Stimulated activated CD8-positive, alpha-beta memory T cell treated with anti-CD3 and anti-CD28 coated beads, Interleukin-12 subunit alpha, Interleukin-12 subunit beta, amount 100 ng/mL, for 24 hours (primary cell): ENCODE results near the gene DIO1.

ENCODE experiments used
- DNase-seq: peaks from one replicate; pipeline ENCODE4 v3.0.0-alpha.2; 2020; ENCODE audit errors: extremely low read depth

DIO1 gene

DNA sequence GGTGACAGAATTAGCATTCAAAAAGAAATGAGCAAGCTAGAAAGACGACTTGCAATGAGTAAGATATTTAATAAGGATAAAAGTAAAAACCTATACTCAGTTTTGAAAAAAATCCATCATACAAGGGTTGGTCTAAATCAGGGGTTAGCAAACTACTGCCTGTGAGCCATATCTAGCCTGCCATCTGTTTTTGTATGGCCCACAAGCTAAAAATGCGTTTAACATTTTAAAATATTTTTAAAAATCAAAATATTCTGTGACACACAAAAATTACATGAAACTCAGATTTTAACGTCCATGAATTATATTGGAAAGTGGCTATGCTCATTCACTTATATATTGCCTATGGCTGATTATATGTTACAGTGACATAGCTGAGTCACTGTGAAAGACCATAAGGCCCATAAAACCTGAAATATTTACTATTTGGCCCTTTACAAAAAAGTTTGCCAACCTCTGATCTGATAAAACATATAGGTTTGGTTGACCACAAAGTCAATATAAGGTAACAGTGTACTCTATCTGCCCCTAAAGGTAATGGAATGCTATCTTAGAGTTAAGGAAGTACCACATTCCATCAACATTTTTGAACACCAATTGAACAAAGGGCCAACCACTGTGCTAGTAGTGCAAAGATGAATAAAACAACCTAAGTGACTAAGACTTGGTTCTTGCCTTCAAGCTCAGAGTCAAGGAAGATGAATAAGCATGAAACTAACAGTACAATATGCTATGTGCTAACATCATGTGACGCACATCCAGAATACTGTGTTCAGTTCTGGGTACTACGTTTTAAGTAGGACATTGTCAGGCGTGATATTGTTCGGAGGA lies 48.4 kb downstream of the DIO1 start:
- DNase-seq, result no peak

DNA sequence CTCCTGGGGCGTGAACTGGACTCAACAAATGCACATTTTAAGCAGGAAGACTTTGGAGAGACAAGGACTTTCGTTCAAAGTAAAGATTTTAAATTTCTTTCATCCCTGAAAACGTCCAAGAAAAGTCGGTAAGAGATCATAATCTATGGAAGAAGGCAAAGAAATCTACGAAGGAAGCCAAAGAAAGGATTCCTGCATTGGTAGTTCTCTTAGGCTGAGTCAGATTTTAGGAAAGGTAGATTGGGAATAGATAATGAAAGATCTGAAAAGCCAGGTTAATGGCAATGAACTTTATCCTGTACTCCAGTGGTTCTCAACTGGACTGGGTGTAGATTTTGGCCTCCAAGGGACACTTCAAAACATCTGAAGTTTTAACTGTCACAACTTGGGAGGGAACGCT lies 49.1 kb downstream of the DIO1 start:
- no peak for DNase-seq

DNA sequence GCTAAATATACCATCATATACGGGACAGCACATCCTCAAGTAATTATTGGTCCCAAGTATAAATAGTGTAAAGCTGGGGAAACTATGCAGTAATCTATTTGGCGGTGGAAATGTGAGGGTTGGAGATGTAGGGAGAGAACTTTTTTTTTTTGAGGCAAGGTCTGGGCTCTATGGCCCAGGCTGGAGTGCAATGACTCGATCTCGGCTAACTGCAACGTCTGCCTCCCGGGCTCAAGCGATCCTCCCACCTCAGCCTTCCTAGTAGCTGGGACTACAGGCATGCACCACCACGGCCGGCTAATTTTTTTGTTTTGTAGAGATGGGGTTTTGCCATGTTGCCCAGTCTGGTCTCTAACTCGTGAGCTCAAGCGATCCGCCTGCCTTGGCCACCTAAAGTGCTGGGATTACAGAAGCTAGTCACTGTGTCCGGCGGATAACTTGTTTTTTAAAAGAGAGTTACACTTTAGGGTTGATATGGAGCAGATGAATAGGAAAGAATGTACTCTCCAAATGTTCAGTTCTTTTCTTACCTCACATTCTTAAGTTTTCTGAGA lies 49.6 kb downstream of the DIO1 start:
- DNase-seq, result no peak

DNA sequence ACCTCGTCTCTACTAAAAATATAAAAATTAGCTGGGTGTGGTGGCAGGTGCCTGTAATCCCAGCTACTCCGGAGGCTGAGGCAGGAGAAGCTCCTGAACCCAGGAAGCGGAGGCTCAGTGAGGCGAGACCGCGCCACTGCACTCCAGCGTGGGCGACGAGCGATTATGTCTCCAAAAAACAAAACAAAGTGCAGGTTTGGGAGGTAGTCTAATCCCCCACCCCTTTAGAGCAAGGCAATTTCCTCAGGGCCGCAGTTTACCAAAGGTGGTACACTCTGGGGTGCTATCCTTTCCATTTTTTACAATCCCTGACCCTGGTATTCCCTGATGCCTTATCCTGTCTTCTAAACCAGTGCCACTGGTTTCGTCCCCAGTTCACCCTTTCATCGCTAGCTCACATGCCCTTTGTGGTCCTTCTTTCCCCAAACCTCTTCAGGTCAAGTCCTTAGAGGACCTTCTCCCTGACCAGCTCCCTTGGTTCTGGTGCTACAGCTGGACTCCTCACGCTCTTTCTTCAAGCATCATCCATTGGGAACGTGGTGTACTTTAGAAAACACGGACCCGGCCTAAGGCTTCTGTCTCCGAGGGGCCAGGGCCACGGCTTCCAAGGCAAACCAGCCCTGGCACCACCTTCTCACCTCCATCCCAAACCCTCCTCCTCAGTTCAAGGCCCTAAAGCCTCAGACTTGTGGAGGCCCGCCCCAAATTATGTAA lies 50.6 kb downstream of the DIO1 start:
- no peak for DNase-seq

DNA sequence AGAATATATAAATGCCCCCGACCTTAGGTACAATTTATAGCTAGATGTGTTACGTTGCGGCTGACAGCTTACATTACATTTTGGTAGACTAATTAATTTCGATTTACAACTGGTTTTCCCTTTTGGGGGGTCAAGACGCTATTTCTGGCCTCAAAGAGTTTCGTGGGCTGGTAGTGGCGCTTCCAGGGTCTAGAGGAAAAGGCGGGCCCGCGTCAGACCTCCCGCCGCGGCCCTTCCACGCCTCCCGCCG lies 51.1 kb downstream of the DIO1 start:
- DNase-seq, result no peak

DNA sequence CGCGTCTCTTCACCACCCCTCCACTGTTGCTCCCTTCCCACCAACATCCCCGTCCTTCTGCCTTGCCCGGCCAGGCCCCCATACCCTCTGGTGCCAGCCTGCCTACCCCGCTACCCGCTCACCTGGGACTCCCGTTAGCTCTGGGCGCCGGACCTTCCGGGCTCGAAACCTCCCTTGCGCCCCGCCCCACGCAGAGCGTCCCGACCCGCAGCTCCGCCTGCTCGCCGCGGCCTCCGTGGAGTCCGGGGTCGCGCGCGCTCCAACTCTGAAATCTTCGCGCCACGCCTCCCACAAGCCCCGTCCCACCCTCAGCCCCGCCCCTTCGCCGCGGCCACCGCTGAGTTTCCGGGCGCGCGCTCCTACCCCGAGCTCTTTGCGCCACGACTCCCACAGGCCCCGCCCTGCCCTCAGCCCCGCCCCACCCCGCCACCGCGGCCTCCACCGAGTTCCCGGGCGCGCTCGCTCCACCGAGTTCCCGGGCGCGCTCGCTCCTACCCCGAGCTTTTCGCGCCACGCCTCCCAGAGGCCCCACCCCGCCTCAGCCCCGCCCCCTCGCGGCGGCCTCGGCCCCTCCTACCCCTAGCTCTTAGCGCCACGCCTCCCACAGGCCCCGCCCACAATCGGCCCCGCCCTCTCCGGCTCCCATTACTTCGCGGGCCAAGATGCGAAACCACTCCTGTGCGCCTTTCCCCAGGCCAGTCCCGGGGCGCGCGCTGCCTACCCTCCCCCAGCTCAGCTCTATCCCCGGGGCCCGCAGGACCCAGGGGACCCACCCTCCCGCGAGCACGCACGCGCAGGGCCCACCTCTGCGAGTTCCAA lies 51.7 kb downstream of the DIO1 start, which contains the start of gene IFT25:
Gene IFT25 (minus strand): TSS at position 267 of the 819 bp plus-strand sequence. CDS start 5,617 bp downstream, outside the sequence.
- peak; percentile 92 for DNase-seq

DNA sequence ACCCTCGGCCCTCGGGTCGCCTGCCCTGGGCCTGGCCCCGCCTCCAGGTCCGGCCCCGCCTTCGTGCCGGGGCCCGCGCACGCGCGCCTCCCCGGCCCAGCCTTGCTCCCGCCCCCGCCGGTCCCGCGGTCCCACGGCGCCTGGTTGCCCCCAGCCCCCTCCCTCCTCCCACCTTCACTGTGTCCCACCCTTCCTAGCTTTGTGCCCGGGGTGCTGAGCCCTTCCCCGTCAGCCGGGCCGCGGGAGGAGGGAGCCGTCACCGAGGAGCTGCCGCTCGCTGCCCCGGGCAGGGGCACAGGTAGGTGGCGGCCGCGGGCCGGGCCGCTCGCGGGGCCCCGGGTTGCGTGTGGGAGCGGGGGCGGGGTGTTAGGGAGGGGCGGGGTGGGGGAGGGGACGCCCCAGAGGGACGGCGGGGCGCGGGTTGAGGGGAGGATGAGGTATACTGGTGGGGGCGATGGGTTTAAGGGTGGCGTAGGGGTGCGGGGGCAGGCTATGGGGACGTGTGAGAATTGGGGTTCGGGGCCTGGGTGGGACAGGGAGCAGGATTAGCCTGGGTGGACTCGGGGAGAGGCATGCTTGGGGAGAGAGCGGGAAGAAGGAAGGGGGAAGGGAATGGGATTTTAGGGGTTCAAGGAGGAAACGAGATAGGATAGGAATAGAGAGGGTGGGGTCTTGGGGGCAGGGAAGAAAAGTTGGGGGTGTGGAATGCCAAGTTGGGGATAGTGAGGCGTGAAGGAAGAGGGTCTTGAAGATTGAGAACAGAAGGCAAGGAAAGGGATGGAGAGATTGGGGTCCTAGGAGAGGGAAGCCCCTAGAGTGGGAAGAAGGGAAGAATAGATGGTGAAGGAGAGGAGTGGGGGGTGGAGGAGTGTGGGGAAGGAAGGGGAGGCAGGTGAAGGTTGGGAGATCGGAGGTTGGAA lies 52.5 kb downstream of the DIO1 start, which contains the start of gene LRRC42:
Gene LRRC42 (plus strand): TSS at position 99 of the 920 bp plus-strand sequence. CDS start 5,650 bp downstream, outside the sequence.
- peak; percentile 73 for DNase-seq

DNA sequence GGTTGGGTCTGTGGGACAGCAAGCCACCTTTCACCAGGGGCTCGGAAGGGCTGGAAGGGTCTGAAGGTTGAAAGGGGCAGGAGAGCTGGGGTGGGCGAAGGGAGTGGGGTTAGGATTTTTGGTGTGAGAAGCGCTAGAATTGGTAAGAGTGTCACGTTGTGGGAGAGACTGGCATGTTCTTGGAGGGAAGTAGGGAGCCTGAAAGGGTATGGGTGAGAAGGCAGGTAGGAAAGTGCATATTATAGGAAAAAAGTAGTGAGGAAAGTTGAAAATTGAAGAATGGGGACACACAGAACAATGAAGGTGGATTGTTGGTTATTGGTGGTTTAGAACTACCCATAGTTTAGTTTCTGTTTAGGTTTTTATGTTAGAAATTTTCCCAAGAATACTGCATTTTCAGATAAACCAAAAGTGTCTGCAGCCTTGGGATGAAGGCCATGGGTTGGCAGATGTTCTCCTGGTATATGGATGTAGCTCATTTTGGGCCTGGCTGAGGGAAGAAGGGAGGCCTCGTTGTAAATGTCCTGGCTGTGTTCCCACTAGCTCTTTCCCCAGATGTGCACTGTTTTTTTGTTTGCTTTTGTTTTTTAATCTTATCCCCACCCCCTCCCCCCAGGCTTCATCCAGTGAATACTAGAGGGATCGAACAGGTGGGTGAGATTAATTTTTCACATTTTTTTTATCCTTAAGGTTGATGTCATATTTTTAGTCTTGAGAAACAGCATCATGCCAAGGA lies 53.4 kb downstream of the DIO1 start:
- no peak for DNase-seq

DNA sequence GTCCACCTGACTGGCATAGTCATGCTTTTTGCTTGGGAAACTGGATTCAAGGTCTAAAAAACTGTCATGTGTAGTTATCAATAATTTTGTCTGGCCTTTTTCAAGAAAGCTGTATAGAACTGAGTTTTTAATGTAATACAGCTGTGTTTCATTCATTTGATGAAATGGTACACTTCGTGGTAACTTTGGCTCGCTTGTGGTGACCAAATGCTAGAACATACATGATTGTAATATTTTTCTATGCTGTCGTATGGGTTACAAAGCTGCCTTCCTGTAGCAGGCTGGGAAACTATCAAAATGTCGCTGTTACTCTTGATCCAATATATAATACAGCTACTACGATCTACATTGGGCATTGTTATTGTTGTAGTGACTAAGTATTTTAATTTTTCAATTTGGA lies 54.3 kb downstream of the DIO1 start:
- DNase-seq, result no peak

DNA sequence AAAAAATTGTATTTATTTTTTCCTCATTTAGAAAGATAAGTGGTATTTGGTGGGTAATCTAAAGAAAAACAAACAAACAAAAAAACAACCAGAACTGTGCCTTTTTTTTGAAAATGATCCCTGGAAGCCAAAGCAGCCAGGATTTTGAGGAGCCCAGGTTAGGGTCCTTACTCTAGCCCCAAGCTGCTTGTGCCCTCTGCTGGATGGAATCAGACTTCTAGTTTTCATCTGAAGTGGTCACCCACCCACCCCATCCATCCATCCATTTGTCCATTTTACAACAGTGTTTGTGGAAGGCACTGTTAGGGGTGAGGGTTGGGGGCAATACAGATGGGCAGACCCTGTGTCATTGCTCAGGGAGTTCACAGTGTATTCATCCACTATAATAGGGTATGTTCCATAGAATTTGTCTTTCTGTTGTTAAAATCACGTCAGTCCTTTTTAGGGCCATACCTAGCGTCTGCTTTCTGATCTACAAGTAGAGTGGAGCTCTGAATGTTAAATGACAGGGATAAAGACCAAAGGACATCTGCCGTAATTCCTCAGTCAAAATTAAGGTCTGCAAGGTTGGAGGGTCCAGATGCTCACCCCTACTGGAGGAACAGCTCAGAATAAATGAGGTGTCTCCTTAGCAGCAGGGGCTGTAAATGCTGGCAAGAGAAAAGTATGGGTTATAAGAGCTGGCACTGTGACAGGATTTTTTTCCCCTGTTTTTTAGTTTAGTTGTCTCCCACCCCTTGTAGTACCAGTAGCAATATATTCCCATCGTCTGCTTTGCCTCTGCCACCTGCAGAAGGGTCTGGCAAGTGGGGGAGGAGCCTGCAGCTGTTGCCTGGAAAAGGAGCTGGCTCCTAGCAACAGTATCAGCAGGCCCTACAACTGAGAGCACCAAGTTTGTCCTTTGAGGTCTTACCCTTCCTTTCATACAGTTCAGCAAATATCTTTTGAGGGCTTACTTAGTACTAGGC lies 55.3 kb downstream of the DIO1 start:
- DNase-seq, result no peak

DNA sequence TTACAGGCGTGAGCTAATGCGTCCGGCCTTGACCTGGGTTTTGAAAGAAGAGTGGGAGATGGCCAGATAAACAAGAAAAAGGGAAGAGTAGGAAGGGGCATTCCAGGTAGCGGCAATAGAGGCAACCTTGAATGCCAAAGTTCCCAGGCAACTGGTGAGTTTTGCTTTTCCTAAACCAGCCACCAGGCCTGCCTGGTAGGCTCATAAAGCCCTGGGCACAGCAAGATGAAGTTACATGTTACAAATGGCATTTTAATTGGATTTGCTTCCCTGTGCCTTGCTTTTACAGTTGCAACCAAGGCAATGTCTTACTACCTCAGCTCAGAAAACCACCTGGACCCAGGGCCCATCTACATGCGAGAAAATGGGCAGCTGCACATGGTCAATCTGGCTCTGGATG lies 57.7 kb downstream of the DIO1 start:
- no peak for DNase-seq

DNA sequence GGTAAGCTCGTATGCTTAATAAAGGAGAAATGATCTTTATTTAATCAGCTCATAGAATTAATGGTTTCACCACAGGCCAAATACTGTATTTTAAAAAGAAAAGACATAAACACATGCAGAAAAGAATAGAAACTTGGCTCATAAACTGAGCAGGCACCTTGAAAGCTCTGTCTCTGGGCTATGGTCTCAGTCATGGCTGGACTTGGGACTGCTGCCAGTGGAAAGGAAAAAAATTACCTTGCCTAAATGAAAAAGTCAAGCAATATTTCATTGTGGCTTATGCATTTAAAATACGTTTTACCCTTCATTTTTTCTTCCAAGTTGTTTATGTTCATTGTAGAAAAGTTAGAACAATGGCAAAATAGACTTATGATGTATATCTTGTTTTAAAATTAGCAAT lies 60.1 kb downstream of the DIO1 start:
- DNase-seq, result no peak

DNA sequence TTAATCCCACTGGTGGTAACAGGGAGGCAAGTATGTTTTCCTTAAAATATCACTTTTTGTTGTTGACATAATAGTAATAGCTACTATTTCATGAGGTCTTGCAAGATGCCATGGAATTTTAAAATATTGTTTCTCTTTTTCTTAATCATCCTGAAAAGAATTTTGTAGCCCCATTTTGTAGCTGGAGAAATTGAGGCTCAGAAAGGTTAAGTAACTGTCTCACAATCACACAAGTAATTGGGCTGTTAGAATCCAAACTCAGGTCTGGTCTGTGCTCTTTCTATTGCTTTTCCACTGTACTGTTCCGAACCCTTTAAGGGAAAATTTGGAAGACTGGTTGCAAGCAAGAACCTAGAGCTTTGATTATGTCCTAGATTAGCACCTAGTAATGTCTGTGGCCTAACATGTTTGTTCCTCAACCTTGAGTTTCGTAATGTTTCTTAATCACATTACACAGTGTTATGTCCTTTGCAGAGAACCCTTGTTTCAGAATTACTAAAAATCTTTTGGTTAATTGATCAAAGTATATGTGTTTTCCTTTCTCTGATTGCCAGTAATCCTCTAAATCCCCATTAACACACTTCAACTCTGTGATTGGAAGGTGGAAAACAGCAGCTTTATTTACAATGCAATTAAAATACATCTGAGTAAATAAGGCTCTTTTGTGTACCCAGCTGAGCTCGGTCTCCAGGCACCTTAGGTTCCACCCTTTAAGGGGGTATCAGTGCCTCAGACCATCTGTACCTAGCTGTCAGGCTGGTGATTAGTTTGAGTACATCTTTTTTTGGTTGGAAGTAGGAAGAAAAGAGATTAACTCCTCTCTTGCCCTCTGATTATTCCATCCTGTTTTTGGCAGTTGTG lies 62.6 kb downstream of the DIO1 start:
- DNase-seq, result no peak

DNA sequence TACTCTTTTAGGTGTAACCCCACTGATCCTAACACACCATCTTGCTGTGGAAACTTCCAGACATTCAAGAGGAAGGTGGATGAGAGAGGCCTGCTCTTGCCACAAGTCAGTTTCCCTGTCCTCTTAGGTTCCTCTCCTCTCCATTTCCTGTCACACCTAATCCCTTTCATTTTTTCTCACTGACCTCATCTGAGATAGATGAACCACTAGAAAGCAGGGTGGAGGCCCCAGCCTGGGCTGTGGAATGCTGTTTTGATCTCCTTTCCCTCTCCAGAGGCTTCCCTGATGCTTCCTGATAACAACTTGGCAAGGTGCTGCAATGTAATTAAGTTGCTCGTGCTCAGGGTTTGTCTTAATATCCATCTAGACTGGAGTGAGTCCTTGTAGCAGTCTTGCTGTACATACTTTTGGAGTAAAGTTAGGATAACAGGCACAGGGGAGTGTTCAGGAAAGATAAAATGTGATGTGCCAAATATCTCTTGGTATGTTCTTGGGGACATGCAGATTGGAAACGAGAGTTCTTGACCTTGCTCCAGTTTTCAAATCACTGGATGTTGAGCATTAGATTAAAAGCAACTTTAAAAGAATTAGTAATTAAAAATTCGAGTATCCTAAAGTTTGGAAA lies 63.3 kb downstream of the DIO1 start:
- DNase-seq, result no peak

DNA sequence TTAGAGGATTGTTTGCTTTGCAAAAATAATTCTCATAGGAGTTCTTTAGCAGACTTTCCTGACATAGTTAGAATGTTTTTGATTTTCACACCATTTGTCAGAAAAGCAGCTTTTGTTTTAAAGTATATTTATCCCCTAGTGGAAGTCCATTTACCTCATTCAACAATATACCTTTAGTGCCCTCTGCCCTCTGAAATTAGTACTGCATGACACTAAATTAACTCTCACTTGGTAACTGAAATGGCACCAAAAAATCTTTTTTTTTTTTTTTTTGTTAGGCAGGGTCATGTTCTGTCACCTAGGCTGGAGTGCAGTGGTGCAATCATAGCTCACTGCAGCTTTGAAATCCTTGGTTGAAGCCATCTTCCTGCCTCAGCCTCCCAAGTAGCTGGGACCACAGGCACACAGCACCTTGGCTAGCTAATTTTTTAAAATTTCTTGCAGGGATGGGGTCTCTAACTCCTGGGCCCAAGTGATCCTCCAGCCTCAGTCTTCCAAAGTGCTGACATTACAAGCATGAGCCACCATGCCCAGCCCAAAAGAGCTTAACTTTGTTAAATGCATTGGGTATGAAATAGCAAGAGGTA lies 65.8 kb downstream of the DIO1 start:
- DNase-seq, result no peak
